ENCODE data around the gene OR2AE1. TPM values are rescaled to one million over a fixed set of nuclear protein-coding genes. Genes with fewer than 3 reads are reported as not detected.
A peak's percentile ranks its signal among the peaks of the same experiment; 100 is the strongest.

OR2AE1 gene
- polyA plus RNA-seq, 4 donors = not detected

GRCh38 chr7:99860281-99861127 is 16.3 kb downstream of the OR2AE1 start:
- DNase-seq (ENCODE audit: low read depth in 4 of 4, low spot score in 3 of 4) = no peak

- no peak for DNase-seq (ENCODE audit: low read depth in 4 of 4, low spot score in 3 of 4)
Observed at GRCh38 chr7:99855236-99855635, 21.6 kb downstream of the OR2AE1 start.

- DNase-seq (ENCODE audit: low read depth in 4 of 4, low spot score in 3 of 4) = no peak
Observed at GRCh38 chr7:99848420-99849216, 28.2 kb downstream of the OR2AE1 start.

DNA sequence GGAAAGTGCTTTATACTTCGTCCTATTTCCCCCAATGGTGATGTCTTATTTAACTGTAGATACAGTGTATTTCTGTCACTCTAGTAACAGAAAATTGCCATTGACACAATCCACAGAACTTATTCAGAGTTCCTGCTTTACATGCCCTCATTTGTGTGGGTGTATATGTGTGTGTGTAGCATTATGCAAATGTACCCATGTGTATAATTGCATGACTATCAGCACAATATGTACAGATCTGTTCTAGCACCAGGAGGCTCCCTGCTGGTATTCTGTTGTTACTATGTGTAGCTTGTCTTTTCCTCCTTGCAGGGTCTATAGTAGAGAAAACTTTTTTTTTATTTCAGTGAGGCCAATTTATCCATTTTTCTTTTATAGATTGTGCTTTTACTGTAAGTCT is 32.5 kb downstream of the OR2AE1 start:
- DNase-seq (ENCODE audit: low read depth in 4 of 4, low spot score in 3 of 4) = no peak

GRCh38 chr7:99843808-99844207 is 33.0 kb downstream of the OR2AE1 start:
- no peak for DNase-seq (ENCODE audit: low read depth in 4 of 4, low spot score in 3 of 4)

DNA sequence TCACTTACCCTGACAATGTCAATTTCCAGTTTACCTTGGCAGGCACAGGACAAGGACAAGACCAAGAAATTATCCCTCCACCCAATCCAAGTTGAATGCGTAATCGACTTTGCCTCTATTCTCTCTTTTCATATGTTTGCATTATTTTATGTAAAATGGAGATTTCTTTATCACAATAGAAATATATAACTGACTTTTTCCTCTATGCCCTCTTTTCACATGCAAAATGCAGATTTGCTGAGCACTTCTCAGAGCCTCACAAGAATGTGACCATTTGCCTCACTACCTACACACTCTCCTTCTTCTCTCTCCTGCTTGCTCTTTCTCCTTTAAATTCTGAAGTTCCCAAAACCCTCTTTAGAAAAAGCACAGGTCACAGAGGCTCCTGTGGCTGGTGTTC is 33.9 kb downstream of the OR2AE1 start:
- no peak for DNase-seq (ENCODE audit: low read depth in 4 of 4, low spot score in 3 of 4)

GRCh38 chr7:99840136-99840869 is 36.5 kb downstream of the OR2AE1 start:
- DNase-seq (ENCODE audit: low read depth in 4 of 4, low spot score in 3 of 4) = no peak

GRCh38 chr7:99839287-99840021 is 37.4 kb downstream of the OR2AE1 start:
- no peak for DNase-seq (ENCODE audit: low read depth in 4 of 4, low spot score in 3 of 4)

DNA sequence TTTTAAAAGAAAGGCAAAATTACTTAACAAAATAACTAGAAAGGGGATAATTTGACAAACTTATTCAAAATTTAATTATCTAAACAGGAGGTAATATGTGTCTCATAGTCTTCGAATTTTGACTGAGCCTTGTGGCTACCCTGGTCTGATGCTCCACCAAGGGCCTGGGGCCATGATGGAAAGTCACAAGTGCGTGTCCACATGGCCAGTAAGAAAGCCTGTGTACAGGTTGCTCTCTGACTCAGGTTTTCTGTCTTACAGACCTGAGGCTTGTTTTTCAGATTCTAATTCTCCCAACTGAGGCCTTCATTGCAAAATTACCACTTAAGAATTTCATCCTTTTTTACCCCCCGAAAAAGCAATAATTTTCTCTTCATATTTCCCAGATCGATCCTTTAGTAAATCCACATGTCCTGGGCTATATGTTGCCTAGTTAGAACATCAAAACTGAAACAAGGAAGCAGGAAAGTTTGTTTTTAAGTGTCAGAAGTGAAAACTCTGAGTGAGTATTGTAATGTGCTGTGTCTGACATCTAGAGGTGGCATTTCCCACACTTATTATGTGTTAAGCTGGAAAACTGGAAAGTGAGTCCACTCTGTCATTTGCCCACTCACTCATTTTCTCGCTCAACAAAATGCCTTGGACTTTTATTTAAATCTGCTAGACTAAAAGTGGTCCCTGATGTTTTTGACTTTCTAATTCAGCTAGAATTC is 39.0 kb downstream of the OR2AE1 start:
- no peak for DNase-seq (ENCODE audit: low read depth in 4 of 4, low spot score in 3 of 4)

DNA sequence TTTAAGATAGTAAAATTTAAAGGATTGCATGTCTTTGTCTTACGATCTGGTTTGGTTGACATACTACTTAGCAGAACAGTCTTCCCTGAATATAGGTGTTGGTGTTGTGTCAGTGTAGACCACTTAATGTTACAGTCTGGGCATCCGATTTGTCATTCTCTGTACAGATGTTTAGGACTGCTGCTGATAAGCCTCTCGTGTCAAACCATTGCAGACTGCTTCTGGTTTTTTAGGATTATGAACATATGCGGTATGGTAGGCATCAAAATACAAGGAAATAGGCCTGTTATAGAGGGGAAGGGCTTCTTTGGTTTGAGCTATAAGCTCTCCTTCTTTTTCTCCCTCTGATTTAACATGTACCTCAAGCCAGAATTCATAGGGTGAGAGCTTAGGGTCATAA is 41.6 kb downstream of the OR2AE1 start:
- DNase-seq (ENCODE audit: low read depth in 4 of 4, low spot score in 3 of 4) = no peak

- DNase-seq (ENCODE audit: low read depth in 4 of 4, low spot score in 3 of 4) = no peak
Observed at GRCh38 chr7:99834382-99834781, 42.5 kb downstream of the OR2AE1 start.

GRCh38 chr7:99833289-99833877 is 43.5 kb downstream of the OR2AE1 start:
- no peak for DNase-seq (ENCODE audit: low read depth in 4 of 4, low spot score in 3 of 4)

DNA sequence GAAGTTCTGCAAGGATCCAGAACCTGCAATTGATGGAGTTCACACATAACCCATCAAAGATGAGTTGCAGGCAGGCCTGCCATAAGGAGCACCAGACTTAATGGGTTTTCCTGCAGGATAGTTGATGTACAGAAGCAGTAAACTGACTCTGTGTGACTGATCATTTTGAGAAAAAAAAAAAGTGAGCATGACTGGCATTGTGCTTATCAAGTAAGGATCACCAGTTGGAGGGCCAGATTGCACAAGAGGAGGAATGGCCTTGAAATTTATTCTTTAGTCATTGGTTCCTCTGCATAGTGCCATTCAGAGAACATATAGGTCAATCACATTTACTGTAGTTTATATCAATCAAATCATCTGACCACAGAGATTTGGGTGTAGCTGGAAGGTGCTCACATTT is 45.2 kb downstream of the OR2AE1 start:
- DNase-seq (ENCODE audit: low read depth in 4 of 4, low spot score in 3 of 4) = no peak

DNA sequence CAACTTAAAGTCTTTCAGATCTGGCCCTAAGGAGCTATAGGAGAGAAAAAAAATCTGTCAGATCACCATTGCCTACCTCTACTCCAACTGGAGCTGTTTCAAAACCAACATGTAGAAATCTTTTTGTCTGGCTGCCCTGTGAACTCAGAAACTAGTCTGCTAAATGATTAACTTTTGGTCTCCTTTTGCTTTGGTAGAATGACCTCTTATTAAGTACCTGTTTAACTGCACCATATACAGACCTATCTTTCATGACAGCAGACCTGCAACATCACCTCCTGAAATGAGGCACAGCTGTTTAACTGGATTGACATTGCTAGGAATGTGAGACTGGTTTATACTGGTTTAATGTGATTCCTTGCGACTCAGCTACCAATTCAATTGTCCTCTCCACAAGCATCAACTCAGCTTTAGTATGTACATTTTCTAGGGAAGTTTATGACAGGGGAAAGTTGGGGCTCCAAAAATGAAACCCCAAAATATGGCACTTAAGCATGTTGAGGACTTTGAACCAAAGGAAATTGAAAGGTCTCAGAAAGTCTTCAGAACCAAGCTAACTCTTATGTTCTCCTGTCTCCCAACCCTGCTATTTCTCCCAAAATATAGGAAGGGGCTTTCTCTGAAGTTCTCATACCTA is 47.2 kb downstream of the OR2AE1 start:
- peak in 2 of 4 donors; percentile 5 to 17 for DNase-seq (ENCODE audit: low read depth in 4 of 4, low spot score in 3 of 4)

- DNase-seq (ENCODE audit: low read depth in 4 of 4, low spot score in 3 of 4) = no peak
Observed at GRCh38 chr7:99828811-99829210, 48.0 kb downstream of the OR2AE1 start.

DNA sequence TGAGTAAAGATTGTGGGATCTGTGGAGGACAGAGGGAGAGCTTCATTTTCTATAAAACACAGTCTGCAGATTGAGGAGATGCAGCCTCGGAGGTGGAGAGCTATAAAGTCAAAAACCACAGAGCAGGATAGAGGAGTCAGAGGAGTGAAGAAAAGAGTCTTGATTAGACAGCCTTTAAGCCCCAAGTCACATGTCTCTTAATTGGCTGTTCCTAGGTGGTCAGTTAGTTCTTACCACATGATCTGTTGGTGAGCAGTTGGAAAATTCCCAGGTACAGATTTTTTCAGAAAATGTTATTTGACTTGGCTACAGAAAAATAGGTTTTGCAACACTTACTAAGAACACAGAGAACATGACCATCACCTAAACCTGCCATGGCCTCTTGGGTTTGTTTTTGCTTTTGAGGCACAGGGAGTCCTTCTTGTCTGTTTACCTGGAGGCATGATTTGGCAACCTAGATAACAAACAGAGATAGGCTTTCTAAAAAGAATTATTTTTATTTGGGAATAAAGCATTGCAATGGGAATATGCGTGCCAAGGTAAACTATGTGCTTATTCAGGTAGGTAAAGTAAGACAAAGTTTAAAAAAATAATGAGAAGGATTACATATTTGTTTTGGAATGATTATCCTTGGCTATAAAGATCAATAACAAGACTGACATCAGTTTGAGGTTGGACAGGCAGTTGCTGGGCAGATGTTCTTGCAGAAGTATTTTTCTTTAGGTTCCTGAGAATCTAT is 49.6 kb downstream of the OR2AE1 start:
- no peak for DNase-seq (ENCODE audit: low read depth in 4 of 4, low spot score in 3 of 4)
